MM.1S (cell line): ENCODE measurements around the gene ARL17B.
"Not testable (repeated sequence)": the region's sequence is repeated elsewhere in the genome, so short reads cannot be mapped to it uniquely, and the experiment has no call there.

Experiments used
- EZH2 ChIP-seq: fragments of 300-600 bp; sonication (generic); optimal IDR thresholded peaks from 2 replicates; pipeline ENCODE3; 2017; ENCODE audit warnings: low read depth, mild to moderate bottlenecking, antibody characterized with exemption, low read length, mixed read lengths
- EZH2phosphoT487 ChIP-seq: fragments of 300-600 bp; sonication (generic); IDR thresholded peaks from 2 replicates; pipeline ENCODE4 v1.6.1; 2018; ENCODE audit warnings: antibody characterized with exemption, low read length
- TF ChIP-seq, protein P1 (sequence below): fragments of 300-600 bp; sonication (generic); IDR thresholded peaks from 2 replicates; pipeline ENCODE4 v1.5.1; 2016; ENCODE audit warnings: antibody characterized with exemption, low read length, mixed read lengths

DNA sequence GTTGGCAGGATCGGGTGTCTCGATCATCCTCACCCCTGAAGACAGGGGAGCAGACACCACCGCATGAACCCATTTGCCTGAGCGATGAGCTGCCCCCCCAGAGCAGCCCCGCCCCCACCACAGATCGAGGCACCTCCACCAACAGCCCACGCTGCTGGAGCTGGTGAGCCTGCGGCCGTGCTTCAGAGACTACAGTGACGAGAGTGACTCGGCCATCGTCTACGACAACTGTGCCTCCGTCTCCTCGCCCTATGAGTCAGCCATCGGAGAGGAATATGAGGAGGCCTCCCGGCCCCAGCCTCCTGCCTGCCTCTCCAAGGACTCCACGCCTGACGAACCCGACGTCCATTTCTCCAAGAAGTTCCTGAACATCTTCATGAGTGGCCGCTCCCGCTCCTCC, 117.6 kb downstream of the ARL17B start:
- TF ChIP-seq, protein P1, sequence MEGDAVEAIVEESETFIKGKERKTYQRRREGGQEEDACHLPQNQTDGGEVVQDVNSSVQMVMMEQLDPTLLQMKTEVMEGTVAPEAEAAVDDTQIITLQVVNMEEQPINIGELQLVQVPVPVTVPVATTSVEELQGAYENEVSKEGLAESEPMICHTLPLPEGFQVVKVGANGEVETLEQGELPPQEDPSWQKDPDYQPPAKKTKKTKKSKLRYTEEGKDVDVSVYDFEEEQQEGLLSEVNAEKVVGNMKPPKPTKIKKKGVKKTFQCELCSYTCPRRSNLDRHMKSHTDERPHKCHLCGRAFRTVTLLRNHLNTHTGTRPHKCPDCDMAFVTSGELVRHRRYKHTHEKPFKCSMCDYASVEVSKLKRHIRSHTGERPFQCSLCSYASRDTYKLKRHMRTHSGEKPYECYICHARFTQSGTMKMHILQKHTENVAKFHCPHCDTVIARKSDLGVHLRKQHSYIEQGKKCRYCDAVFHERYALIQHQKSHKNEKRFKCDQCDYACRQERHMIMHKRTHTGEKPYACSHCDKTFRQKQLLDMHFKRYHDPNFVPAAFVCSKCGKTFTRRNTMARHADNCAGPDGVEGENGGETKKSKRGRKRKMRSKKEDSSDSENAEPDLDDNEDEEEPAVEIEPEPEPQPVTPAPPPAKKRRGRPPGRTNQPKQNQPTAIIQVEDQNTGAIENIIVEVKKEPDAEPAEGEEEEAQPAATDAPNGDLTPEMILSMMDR: not testable (repeated sequence)
- TF ChIP-seq EZH2, EZH2phosphoT487: not testable (repeated sequence)
